K562 (cell line): Measurements from ENCODE around the gene MYCL. TPM values are rescaled to one million over a fixed set of nuclear protein-coding genes. Genes with fewer than 3 reads are reported as not detected.

Experiments used
- E4F1 ChIP-seq: fragments of 250-450 bp; sonication (Bioruptor Pico); IDR thresholded peaks from 2 replicates; pipeline ENCODE4 v1.5.0; 2021; ENCODE audit warnings: mild to moderate bottlenecking, borderline replicate concordance
- ERF ChIP-seq: fragments of 450-650 bp; formaldehyde crosslinking; IDR thresholded peaks from 2 replicates; pipeline ENCODE4 v1.4.0; 2020; ENCODE audit warnings: mild to moderate bottlenecking, mixed read lengths
- HDAC8 ChIP-seq: fragments of 450-650 bp; IDR thresholded peaks from 2 replicates; pipeline ENCODE4 v1.6.1; 2016; ENCODE audit warnings: mild to moderate bottlenecking, missing genetic modification characterization, moderate library complexity, missing compliant biosample characterization
- HNRNPUL1 ChIP-seq: fragments of 200-400 bp; formaldehyde crosslinking; IDR thresholded peaks from 2 replicates; pipeline ENCODE4 v1.6.1; 2017; ENCODE audit warnings: low read length
- KDM4B ChIP-seq, 2 experiments: fragments of 450-650 bp in 1 of 2; sonication (generic) in 1 of 2; IDR thresholded peaks; 2 replicates each; pipeline ENCODE4 v1.6.1; 2016 to 2017; ENCODE audit warnings: borderline replicate concordance in 2 of 2, antibody characterized with exemption in 1 of 2, low read depth in 1 of 2, mild to moderate bottlenecking in 1 of 2
- KHSRP ChIP-seq: fragments of 450-650 bp; IDR thresholded peaks from 2 replicates; pipeline ENCODE4 v1.6.1; 2017
- MXD1 ChIP-seq: fragments of 250-450 bp; sonication (Bioruptor Pico); IDR thresholded peaks from 2 replicates; pipeline ENCODE4 v1.8.0; 2021; ENCODE audit warnings: borderline replicate concordance, mild to moderate bottlenecking, moderate library complexity; ENCODE audit not compliant: poor library complexity, severe bottlenecking
- ZNF280A ChIP-seq: fragments of 450-650 bp; IDR thresholded peaks from 2 replicates; pipeline ENCODE4 v1.6.1; 2018; ENCODE audit warnings: mild to moderate bottlenecking, low read depth; ENCODE audit not compliant: partially characterized antibody
- polyA plus RNA-seq, 8 experiments: library from polyadenylated mRNA; depleted of rRNA in 4 of 8; stranded (reverse) in 5 of 8; unstranded in 3 of 8; fragments of >200 nt; fragmentation: Nextera tagmentation in 2 of 8; fragmentation: Illumina TruSeq in 1 of 8; extraction: Ambion mirVana in 2 of 8; extraction: Trizol in 1 of 8; gene quantifications; 2 replicates each; pipeline versions ENCODE4 v1.2.1 to v1.2.3, GENCODE V29; 2011 to 2014; ENCODE audit warnings: inconsistent platforms in 1 of 8, missing spikeins in 1 of 8
- total RNA-seq, 7 experiments: library from RNA; depleted of rRNA in 6 of 7; stranded (reverse); fragments of >200 nt in 6 of 7; fragmentation: Illumina TruSeq in 2 of 7; extraction: Trizol in 2 of 7; gene quantifications; 2 replicates each; pipeline versions ENCODE4 v1.2.1 to v1.2.3, GENCODE V29; 2011 to 2021; ENCODE audit warnings: low replicate concordance in 1 of 7
- TF ChIP-seq, protein P1 (sequence below): sonication (generic); formaldehyde crosslinking; IDR thresholded peaks from 2 replicates; pipeline ENCODE4 v1.8.1; 2023; ENCODE audit warnings: mild to moderate bottlenecking, missing genetic modification reagents, moderate library complexity
- TF ChIP-seq, protein P2 (sequence below): fragments of 250-450 bp; sonication (Bioruptor Pico); IDR thresholded peaks from 2 replicates; pipeline ENCODE4 v1.4.0; 2020
- TF ChIP-seq, protein P3 (sequence below): conservative IDR thresholded peaks from 2 replicates; pipeline ENCODE4 v1.6.1; 2011; ENCODE audit warnings: low read depth, mild to moderate bottlenecking, low read length; ENCODE audit not compliant: control insufficient read depth

Gene MYCL
- total and polyA plus RNA-seq, 9 of the 15 experiments (the other 6 are each of a cell fraction or from before 2014, with no cell fraction given) = 3.5 to 22.0 (median 12.8) TPM

DNA sequence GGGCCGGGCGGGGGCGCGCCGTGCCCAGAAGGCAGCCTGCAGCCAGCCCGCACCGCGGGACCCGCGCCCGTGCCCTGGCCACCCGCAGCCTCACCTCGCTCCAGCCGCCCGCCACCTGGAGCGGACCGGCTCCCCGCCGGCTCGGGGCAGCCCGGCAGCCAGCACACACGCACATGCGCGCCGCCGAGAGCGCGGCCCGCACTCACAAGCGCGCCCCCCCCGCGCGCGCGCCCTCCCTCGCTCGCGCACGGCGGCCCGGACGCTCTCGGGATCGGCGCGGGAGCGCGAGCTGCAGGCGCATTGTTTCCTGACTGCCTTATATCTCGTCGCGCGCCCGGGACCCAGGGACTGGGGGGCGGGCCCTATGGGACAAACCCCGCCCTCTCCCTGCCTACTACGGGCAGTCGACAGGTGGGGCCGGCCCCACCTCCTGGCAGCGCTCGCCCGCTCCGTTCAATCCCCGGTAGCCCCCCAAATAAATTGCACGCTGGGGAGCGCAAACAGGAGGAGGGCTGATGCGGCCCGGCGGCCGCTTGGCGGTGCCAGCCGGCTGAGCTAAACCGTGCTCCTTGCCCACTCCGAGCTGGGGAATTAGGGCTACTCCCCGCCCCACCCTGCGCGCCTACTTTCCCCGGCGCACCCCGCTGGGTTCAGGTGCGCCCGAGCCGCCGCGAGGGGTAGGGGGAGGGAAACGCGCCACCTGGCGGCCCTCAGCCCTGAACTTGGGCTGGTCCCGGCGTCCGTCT is at the start of gene MYCL (continued):
- TF ChIP-seq E4F1 (peak; percentile 48; the same call in 1 of the 2 replicates), MXD1 (no peak), HNRNPUL1 (no peak), HDAC8 (peak; percentile 79; the same call in 1 of the 2 replicates), ZNF280A (no peak), KDM4B (IDR thresholded peaks at IDR 0.05; ENCODE audit: borderline replicate concordance in 2 of 2, low read depth in 1 of 2) (peak in 1 of 2 experiments; percentile 78; a peak in 2 of 4 replicates), ERF (peak; percentile 97), KHSRP (no peak)
- TF ChIP-seq, protein P1, sequence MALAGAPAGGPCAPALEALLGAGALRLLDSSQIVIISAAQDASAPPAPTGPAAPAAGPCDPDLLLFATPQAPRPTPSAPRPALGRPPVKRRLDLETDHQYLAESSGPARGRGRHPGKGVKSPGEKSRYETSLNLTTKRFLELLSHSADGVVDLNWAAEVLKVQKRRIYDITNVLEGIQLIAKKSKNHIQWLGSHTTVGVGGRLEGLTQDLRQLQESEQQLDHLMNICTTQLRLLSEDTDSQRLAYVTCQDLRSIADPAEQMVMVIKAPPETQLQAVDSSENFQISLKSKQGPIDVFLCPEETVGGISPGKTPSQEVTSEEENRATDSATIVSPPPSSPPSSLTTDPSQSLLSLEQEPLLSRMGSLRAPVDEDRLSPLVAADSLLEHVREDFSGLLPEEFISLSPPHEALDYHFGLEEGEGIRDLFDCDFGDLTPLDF (CRISPR knock-in tag) = peak; percentile 78; the same call in 1 of the 2 replicates
- TF ChIP-seq, protein P2, sequence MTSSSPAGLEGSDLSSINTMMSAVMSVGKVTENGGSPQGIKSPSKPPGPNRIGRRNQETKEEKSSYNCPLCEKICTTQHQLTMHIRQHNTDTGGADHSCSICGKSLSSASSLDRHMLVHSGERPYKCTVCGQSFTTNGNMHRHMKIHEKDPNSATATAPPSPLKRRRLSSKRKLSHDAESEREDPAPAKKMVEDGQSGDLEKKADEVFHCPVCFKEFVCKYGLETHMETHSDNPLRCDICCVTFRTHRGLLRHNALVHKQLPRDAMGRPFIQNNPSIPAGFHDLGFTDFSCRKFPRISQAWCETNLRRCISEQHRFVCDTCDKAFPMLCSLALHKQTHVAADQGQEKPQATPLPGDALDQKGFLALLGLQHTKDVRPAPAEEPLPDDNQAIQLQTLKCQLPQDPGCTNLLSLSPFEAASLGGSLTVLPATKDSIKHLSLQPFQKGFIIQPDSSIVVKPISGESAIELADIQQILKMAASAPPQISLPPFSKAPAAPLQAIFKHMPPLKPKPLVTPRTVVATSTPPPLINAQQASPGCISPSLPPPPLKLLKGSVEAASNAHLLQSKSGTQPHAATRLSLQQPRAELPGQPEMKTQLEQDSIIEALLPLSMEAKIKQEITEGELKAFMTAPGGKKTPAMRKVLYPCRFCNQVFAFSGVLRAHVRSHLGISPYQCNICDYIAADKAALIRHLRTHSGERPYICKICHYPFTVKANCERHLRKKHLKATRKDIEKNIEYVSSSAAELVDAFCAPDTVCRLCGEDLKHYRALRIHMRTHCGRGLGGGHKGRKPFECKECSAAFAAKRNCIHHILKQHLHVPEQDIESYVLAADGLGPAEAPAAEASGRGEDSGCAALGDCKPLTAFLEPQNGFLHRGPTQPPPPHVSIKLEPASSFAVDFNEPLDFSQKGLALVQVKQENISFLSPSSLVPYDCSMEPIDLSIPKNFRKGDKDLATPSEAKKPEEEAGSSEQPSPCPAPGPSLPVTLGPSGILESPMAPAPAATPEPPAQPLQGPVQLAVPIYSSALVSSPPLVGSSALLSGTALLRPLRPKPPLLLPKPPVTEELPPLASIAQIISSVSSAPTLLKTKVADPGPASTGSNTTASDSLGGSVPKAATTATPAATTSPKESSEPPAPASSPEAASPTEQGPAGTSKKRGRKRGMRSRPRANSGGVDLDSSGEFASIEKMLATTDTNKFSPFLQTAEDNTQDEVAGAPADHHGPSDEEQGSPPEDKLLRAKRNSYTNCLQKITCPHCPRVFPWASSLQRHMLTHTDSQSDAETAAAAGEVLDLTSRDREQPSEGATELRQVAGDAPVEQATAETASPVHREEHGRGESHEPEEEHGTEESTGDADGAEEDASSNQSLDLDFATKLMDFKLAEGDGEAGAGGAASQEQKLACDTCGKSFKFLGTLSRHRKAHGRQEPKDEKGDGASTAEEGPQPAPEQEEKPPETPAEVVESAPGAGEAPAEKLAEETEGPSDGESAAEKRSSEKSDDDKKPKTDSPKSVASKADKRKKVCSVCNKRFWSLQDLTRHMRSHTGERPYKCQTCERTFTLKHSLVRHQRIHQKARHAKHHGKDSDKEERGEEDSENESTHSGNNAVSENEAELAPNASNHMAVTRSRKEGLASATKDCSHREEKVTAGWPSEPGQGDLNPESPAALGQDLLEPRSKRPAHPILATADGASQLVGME (CRISPR knock-in tag) = 0 out of 2 replicates have a peak, but pooled peaks have one; percentile 79
- TF ChIP-seq, protein P3, sequence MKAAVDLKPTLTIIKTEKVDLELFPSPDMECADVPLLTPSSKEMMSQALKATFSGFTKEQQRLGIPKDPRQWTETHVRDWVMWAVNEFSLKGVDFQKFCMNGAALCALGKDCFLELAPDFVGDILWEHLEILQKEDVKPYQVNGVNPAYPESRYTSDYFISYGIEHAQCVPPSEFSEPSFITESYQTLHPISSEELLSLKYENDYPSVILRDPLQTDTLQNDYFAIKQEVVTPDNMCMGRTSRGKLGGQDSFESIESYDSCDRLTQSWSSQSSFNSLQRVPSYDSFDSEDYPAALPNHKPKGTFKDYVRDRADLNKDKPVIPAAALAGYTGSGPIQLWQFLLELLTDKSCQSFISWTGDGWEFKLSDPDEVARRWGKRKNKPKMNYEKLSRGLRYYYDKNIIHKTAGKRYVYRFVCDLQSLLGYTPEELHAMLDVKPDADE = no peak; the same call in 1 of the 2 replicates
